ENCODE measurements around the gene GTF2H1.

GRCh38 chr11:18317551-18317950, 4.8 kb upstream of the GTF2H1 start:
- TF ChIP-seq CTCF (IDR thresholded peaks at IDR 0.05) (no peak), POLR2A (IDR thresholded peaks at IDR 0.05) (no peak)

Data from esophagus squamous epithelium (tissue), 4 donors.